DMS153 treated with DMSO at 0.1 percent for 48 hours (cell line): ENCODE measurements around the gene TSPAN9.

Experiments
- DNase-seq: peaks from one replicate; lab custom pipeline; 2025; ENCODE audit not compliant: unreplicated experiment; lab: John Stamatoyannopoulos, UW

Gene TSPAN9

GRCh38 chr12:3122841-3123678 is 45.9 kb downstream of the TSPAN9 start:
- DNase-seq = peak; percentile 31

- no peak for DNase-seq
These were observed 46.5 kb downstream of the TSPAN9 start for GRCh38 chr12:3123729-3124128.

DNA sequence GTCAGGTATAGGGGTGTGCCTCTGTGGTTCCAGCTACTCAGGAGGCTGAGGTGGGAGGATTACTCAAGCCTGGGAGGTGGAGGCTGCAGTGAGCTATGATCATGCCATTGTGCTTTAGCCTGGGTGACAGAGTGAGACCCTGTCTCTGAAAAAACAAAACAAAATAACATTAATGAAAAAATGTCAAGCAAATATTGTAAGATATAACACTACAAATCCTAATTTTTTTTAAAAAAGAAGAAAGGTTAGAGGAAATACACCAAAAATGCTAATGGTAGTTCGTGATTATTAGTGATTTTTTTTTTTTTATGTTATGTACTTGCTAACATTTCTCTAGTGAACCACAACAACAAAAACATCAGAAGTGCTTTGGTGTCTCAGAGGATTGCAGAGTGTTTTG is 47.7 kb downstream of the TSPAN9 start:
- DNase-seq = no peak

GRCh38 chr12:3125674-3126073 is 48.5 kb downstream of the TSPAN9 start:
- DNase-seq = no peak

- DNase-seq = no peak
These were observed 50.7 kb downstream of the TSPAN9 start for GRCh38 chr12:3127832-3128231.

DNA sequence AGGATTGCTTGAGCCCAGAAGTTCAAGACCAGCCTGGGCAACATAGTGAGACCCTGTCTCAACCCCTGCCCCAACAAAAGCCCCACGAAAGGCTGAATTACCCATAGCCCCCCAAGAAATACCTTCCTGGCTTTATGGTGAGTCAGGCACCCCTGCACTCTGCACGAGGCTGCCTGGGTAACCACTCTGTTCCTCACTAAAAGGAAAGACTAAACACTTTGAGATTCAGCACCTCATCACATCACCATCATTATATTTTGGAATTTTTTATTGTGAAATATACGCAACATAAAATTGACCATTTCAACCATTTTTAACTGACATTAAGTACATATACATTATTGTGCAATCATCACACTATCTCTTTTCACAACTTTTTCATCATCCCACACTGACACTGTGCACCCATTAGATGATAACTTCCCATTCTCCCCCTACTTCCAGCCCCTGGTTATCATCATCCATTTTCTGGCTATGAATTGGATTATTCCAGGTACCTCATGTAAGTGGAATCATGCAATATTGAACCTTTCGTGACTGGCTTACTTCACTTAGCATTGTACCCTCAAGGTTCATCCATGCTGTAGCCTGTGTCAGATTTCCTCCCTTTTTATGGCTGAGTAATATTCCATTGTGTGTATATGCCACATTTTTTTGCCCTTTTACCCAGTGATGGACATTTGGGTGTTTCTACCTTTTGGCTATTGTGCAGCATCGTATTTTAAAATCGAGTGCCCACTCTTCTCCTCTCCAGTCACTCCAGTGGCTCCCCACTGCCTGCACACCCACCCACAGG is 51.5 kb downstream of the TSPAN9 start:
- no peak for DNase-seq

- no peak for DNase-seq
These were observed 52.3 kb downstream of the TSPAN9 start for GRCh38 chr12:3129301-3130056.

GRCh38 chr12:3130057-3130830 is 53.1 kb downstream of the TSPAN9 start:
- no peak for DNase-seq

DNA sequence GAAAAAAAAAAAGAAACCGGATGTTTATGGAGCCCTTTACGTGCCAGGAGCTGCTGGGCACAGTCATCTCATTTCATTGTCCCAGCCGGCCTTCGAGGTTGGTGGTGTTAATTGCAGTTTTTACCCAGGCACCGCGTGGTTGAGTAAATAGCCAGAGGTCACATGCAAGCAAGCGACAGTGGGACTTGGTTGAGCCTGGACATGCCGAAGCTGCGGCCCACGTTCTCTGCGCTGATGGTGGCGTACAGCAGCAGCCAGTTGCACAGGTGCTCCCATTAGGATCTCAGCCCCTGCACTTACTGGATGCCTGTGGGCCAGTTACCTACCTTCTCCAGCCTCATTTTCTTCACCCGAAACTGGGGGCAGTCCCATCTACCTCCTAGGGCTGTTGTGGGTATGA is 54.0 kb downstream of the TSPAN9 start:
- DNase-seq = peak; percentile 35

- DNase-seq = no peak
These were observed 55.6 kb downstream of the TSPAN9 start for GRCh38 chr12:3132636-3133404.

DNA sequence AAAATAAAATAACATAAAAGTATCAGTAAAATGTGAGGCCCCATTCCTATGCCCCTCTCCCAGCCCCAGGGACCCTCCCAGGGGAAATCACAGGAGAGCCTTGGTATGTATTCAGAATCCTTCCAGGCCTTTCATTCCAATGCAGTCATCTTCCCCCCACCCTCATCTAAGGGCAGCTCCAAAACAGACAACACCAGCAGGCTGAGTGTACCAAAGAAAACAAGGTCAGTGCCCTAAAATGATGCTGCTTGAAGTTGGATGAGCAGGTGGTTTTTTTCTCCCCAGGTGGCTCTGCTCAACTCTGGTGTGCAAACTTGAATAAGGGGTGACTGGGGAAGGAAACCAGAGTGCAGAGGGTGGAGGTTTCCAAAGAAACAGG is 56.2 kb downstream of the TSPAN9 start:
- DNase-seq = no peak

- DNase-seq = no peak
These were observed 56.9 kb downstream of the TSPAN9 start for GRCh38 chr12:3134126-3134525.

DNA sequence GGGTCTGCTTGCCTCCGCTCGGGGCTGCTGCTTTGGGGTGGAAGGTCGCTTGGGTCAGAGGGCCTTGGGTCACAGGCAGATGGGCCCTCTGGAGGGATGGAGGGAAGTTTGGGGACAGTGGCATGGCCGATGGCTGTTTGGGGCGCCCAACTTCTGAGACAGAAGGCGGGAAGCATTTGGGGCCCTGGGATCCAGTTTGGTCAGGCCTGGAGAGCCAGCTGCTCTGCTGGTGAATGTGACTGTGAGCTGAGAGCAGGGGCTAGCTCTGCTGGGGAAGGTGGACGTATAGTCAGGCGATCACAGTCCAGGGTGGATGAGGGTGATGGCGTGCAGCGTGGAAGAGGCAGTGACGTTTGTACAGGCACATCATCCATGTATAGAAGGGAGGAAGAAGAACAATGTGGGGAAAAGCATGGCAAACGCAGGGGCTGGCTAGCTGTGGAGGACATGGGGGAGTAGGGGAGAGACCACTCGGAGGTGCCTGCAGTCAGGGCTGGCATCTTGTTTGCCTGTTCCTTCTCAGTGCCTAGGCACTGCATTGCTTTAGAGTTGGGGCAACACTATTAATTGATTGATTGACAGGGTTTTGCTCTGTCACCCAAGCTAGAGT is 57.5 kb downstream of the TSPAN9 start:
- DNase-seq = no peak

DNA sequence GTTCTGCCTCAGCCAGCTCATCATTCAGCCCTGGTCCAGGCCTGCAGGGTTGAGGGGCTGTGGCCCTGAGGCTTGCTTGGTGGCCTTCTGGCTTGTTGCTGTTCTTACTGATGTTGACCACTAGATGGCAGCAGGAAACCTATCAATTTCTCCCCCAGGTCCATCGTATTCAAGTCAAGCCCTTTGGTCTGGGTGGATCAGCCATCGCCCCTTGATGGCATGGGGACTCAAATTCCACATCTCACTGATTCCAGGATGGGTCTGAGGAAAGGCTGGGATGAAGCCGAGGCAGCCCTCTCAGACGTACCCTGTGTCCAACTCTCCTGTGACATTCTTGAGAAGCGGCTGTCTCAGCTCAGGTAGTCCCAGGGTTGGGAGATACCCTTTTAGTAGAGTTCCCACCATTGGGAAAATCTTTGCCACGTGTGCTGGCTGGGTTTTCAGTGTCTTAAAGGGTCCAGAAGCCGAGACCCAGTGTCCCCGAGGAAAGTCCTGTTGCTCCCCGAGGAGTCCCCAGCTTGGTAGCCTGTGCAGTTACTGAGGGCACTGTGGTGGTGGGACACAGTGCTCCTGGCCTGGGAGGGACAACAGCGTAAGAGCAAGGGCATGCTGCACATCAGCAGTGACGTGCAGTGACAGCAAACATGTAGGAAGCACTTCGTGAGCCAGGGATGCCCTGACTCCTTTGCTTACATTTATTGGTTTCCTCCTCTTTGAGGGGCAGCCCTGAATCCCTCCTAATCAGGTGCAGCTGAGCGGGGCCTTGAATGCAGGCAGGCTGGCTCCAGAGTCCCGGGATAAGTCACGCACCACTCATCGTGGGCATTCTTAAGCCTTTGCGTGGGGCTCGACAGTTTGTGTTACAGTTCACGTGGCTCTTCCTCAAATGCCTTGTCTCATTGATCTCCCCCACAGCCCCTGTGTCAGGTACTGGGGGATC is 58.6 kb downstream of the TSPAN9 start:
- DNase-seq = peak; percentile 65

- no peak for DNase-seq
These were observed 59.6 kb downstream of the TSPAN9 start for GRCh38 chr12:3136641-3137267.

DNA sequence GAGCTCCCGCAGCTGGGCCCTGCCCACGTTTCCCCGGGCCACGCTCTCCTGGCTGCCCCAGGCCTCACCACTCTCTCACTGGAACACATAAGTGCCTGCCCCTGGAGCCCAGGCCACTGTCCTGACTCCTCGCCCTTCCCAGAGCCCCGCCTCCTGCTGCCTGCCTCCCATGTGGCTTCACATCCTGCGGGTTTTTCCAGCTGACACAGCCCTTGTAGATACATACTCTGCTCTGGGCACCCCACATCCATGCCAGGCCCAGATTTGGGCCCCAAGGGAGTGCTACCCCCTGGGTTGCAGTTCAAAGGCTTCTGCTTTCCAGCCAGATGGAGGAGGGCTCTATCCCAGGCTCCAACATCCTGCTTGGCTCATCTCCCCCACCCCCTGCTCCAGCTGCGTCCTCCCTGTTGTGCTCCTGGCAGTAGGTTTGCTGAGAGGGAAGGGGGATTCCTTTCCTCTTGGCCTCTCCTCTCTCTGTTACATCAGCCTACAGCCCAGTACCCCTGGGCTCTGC is 60.1 kb downstream of the TSPAN9 start:
- no peak for DNase-seq

GRCh38 chr12:3137814-3138445 is 60.8 kb downstream of the TSPAN9 start:
- no peak for DNase-seq
